GM23338 (cell line): ENCODE measurements around the gene LACC1. TPM values are rescaled to one million over a fixed set of nuclear protein-coding genes. Genes with fewer than 3 reads are reported as not detected.

ENCODE experiments used
- polyA plus RNA-seq: library from polyadenylated mRNA; unstranded; fragments of >200 nt; fragmentation: Nextera tagmentation; extraction: Ambion mirVana; gene quantifications from 2 replicates; pipeline ENCODE4 v1.2.1, GENCODE V29; 2016
- total RNA-seq: library from RNA; depleted of rRNA; stranded (reverse); fragments of >200 nt; shearing (Covaris generic); gene quantifications from 2 replicates; pipeline ENCODE4 v1.2.3, GENCODE V29; 2014; rRNA removed

The LACC1 gene
- total and polyA plus RNA-seq, 2 experiments from 2014 or later = 4.4 to 4.6 TPM

Other genes starting within 250 kb of the LACC1 start
- gene ENOX1, start 92.9 kb upstream of the LACC1 start, total RNA-seq = 0.66 and 2.1 TPM in 2 replicates
- gene ENOX1, start 92.9 kb upstream of the LACC1 start, polyA plus RNA-seq = 0.54 and 0.81 TPM in 2 replicates
- gene CCDC122, start 164 bp upstream of the LACC1 start, total RNA-seq = 7.4 and 7.5 TPM in 2 replicates
- 28.0 and 30.6 TPM in 2 replicates for gene CCDC122, start 164 bp upstream of the LACC1 start, polyA plus RNA-seq